GM23248 (cell line): Measurements from ENCODE around the gene LRP5. TPM values are rescaled to one million over a fixed set of nuclear protein-coding genes. Genes with fewer than 3 reads are reported as not detected.

Experiments
- DNase-seq: peaks from one replicate; pipeline ENCODE4 v3.0.0-alpha.2; 2015
- H2AFZ ChIP-seq: fragments of 200-600 bp; sonication (generic); 2 replicates; pipeline ENCODE4 v1.6.1; 2016; ENCODE audit warnings: antibody characterized with exemption
- H3F3A ChIP-seq: fragments of 200-600 bp; sonication (generic); 2 replicates; pipeline ENCODE4 v1.6.1; 2016; ENCODE audit warnings: mild to moderate bottlenecking, antibody characterized with exemption, mixed run types; ENCODE audit not compliant: insufficient read depth
- H3K27ac ChIP-seq: fragments of 200-600 bp; sonication (generic); 2 replicates; pipeline ENCODE4 v1.5.1; 2016; ENCODE audit warnings: mild to moderate bottlenecking
- H3K27me3 ChIP-seq: fragments of 200-600 bp; sonication (generic); replicated peaks from 2 replicates; pipeline ENCODE4 v1.6.1; 2016; ENCODE audit warnings: mild to moderate bottlenecking; ENCODE audit not compliant: insufficient read depth
- H3K36me3 ChIP-seq: fragments of 200-600 bp; sonication (generic); 2 replicates; pipeline ENCODE4 v1.6.1; 2016; ENCODE audit warnings: low read depth, mild to moderate bottlenecking
- H3K4me1 ChIP-seq: fragments of 200-600 bp; sonication (generic); 2 replicates; pipeline ENCODE4 v1.6.1; 2016; ENCODE audit warnings: mild to moderate bottlenecking; ENCODE audit not compliant: insufficient read depth
- H3K4me2 ChIP-seq: fragments of 200-600 bp; sonication (generic); one replicate; pipeline ENCODE4 v1.6.1; 2016; ENCODE audit warnings: mild to moderate bottlenecking; ENCODE audit not compliant: unreplicated experiment
- H3K4me3 ChIP-seq: fragments of 200-600 bp; sonication (generic); 2 replicates; pipeline ENCODE4 v1.5.1; 2016; ENCODE audit warnings: mild to moderate bottlenecking
- H3K79me2 ChIP-seq: fragments of 200-600 bp; sonication (generic); 2 replicates; pipeline ENCODE4 v1.6.1; 2016; ENCODE audit warnings: mild to moderate bottlenecking; ENCODE audit not compliant: insufficient read depth
- H3K9ac ChIP-seq: fragments of 200-600 bp; sonication (generic); 2 replicates; pipeline ENCODE4 v1.6.1; 2016; ENCODE audit warnings: mild to moderate bottlenecking
- H3K9me2 ChIP-seq: fragments of 200-600 bp; sonication (generic); 2 replicates; pipeline ENCODE4 v1.6.1; 2016; ENCODE audit warnings: mixed run types, mild to moderate bottlenecking, moderate library complexity; ENCODE audit not compliant: insufficient read depth
- H3K9me3 ChIP-seq: fragments of 200-600 bp; sonication (generic); one replicate; pipeline ENCODE4 v1.6.1; 2017; ENCODE audit warnings: low read depth
- H4K20me1 ChIP-seq: fragments of 200-600 bp; sonication (generic); 2 replicates; pipeline ENCODE4 v1.6.0; 2016; ENCODE audit not compliant: insufficient read depth
- EZH2 ChIP-seq: fragments of 200-600 bp; sonication (generic); IDR thresholded peaks from 2 replicates; pipeline ENCODE4 v1.6.1; 2018; ENCODE audit warnings: antibody characterized with exemption, mild to moderate bottlenecking; ENCODE audit not compliant: insufficient read depth, poor library complexity, severe bottlenecking
- EZH2phosphoT487 ChIP-seq: fragments of 200-600 bp; sonication (generic); IDR thresholded peaks from 2 replicates; pipeline ENCODE4 v1.6.1; 2018; ENCODE audit warnings: antibody characterized with exemption, moderate library complexity, mild to moderate bottlenecking, low read depth; ENCODE audit not compliant: insufficient read depth
- WGBS, 2 experiments: methylation state at CpG; one replicate each; pipeline ENCODE4 v1.1.6; 2015 to 2017; ENCODE audit warnings: low lambda C conversion rate in 2 of 2, low coverage in 1 of 2; ENCODE audit errors: missing lambda C conversion rate in 2 of 2; 5-methylcytosine and 5-hydroxymethylcytosine counted together
- in situ Hi-C: fragments of 300-500 bp; cut with MboI; formaldehyde crosslinking; loops from 2 replicates; pipeline ENCODE4 v1.15.0; 2020
- polyA plus RNA-seq: library from polyadenylated mRNA; unstranded; fragments of >200 nt; fragmentation: Nextera tagmentation; extraction: Ambion mirVana; gene quantifications from 2 replicates; pipeline ENCODE4 v1.2.1, GENCODE V29; 2016
- total RNA-seq: library from RNA; depleted of rRNA; stranded (reverse); fragments of >200 nt; shearing (Covaris generic); gene quantifications from 2 replicates; pipeline ENCODE4 v1.2.3, GENCODE V29; 2014

The LRP5 gene
- total and polyA plus RNA-seq, 2 experiments from 2014 or later: 3.0 TPM

DNA sequence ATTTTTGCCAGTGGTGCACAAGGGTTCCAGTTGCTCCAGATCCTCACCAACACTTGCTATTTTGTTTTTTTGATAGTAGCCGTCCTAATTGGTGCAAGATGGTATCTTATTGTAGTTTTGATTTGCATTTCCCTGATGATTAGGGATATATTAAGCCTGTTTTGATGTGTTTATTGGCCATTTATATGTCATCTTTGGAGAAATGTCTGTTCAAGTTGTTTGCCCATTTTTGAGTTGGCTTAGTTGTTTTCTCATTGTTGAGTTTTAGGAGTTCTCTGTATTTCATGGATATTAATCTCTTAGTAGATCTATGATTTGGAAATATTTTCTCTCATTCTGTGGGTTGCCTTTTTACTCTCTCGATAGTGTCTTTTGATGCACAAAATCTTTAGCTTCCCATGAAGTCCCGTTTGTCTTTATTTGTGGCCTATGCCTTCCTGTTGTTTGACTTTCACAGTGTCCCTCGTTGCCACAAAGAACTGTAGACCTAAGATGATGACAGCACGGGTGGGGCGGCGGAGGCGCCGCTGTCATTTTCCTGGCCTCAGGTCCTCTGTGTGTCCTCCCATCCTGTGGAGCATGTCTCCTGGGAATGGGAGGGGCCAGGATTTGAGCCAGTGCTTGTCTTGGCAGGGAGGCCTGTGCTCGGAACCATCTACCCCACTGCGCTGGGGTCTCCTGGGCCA is 33.5 kb downstream of the LRP5 start:
- Histone ChIP-seq H3F3A (no peaks in the 10 kb centered on the region), H3K36me3 (no peaks in the 10 kb centered on the region), H3K4me1 (no peaks in the 10 kb centered on the region), H4K20me1 (no peaks in the 10 kb centered on the region), H3K9me2 (no peaks in the 10 kb centered on the region), H3K79me2 (no peaks in the 10 kb centered on the region), H2AFZ (no peak overlapping the region), H3K4me2 (no peak overlapping the region), H3K9me3 (no peaks in the 10 kb centered on the region), H3K27me3 (no peaks in the 10 kb centered on the region), H3K4me3 (no peak overlapping the region), H3K27ac (no peak overlapping the region), H3K9ac (no peak overlapping the region)
- DNase-seq: no peak
- in situ Hi-C loops: no loop called here
- TF ChIP-seq EZH2phosphoT487 (no peak), EZH2 (no peak)
- 64 to 67% methylated on average over 11 of the region's 11 CpGs for WGBS, 2 experiments

- 68 to 73% methylated on average over 2 of the region's 2 CpGs for WGBS, 2 experiments
- H3K79me2 ChIP-seq: no peaks in the 10 kb centered on the region
These were observed 34.0 kb downstream of the LRP5 start for GRCh38 chr11:68346462-68346790.

GRCh38 chr11:68347345-68347744 is 35.0 kb downstream of the LRP5 start:
- Histone ChIP-seq H2AFZ (no peak overlapping the region), H3K36me3 (no peaks in the 10 kb centered on the region), H4K20me1 (no peaks in the 10 kb centered on the region), H3K4me3 (no peak overlapping the region), H3K79me2 (no peaks in the 10 kb centered on the region), H3K9ac (no peak overlapping the region), H3K27me3 (no peaks in the 10 kb centered on the region), H3K4me2 (no peak overlapping the region), H3K9me3 (no peaks in the 10 kb centered on the region), H3K9me2 (no peaks in the 10 kb centered on the region), H3K27ac (no peak overlapping the region), H3K4me1 (no peaks in the 10 kb centered on the region), H3F3A (no peaks in the 10 kb centered on the region)
- TF ChIP-seq EZH2phosphoT487: no peak
- TF ChIP-seq EZH2: no peak
- 87 to 90% methylated on average over 8 of the region's 8 CpGs for WGBS, 2 experiments
- DNase-seq: no peak
- in situ Hi-C loops: no loop called here

More at GRCh38 chr11:68346462-68346790, 34.0 kb downstream of the LRP5 start:
- H3K9ac ChIP-seq: no peak overlapping the region
- H3F3A ChIP-seq: no peaks in the 10 kb centered on the region
- no peak overlapping the region for H3K4me2 ChIP-seq
- H3K27ac ChIP-seq: no peak overlapping the region
- DNase-seq: no peak
- H3K9me3 ChIP-seq: no peaks in the 10 kb centered on the region
- H3K9me2 ChIP-seq: no peaks in the 10 kb centered on the region
- H3K36me3 ChIP-seq: no peaks in the 10 kb centered on the region
- no peak overlapping the region for H2AFZ ChIP-seq
- no peaks in the 10 kb centered on the region for H3K4me1 ChIP-seq
- H4K20me1 ChIP-seq: no peaks in the 10 kb centered on the region
- H3K27me3 ChIP-seq: no peaks in the 10 kb centered on the region
- TF ChIP-seq EZH2phosphoT487 (no peak), EZH2 (no peak)
- in situ Hi-C loops: no loop called here
- no peak overlapping the region for H3K4me3 ChIP-seq

DNA sequence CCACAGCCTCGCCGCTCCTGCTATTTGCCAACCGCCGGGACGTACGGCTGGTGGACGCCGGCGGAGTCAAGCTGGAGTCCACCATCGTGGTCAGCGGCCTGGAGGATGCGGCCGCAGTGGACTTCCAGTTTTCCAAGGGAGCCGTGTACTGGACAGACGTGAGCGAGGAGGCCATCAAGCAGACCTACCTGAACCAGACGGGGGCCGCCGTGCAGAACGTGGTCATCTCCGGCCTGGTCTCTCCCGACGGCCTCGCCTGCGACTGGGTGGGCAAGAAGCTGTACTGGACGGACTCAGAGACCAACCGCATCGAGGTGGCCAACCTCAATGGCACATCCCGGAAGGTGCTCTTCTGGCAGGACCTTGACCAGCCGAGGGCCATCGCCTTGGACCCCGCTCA is 35.5 kb downstream of the LRP5 start:
- Histone ChIP-seq H3K9me3 (no peaks in the 10 kb centered on the region), H3K9me2 (no peaks in the 10 kb centered on the region), H4K20me1 (no peaks in the 10 kb centered on the region), H3K27ac (no peak overlapping the region), H3K36me3 (no peaks in the 10 kb centered on the region), H3K4me3 (no peak overlapping the region), H3K79me2 (no peaks in the 10 kb centered on the region), H2AFZ (no peak overlapping the region), H3K4me2 (no peak overlapping the region), H3F3A (no peaks in the 10 kb centered on the region), H3K27me3 (no peaks in the 10 kb centered on the region), H3K4me1 (no peaks in the 10 kb centered on the region), H3K9ac (no peak overlapping the region)
- TF ChIP-seq EZH2phosphoT487: no peak
- no peak for TF ChIP-seq EZH2
- in situ Hi-C loops: no loop called here
- WGBS, 2 experiments: 96 to 97% methylated on average over 32 of the region's 32 CpGs
- DNase-seq: no peak
